HepG2 (cell line): ENCODE measurements around the gene PDE3B. TPM values are rescaled to one million over a fixed set of nuclear protein-coding genes. Genes with fewer than 3 reads are reported as not detected.

Source experiments
- ELK4 ChIP-seq: sonication (generic); formaldehyde crosslinking; IDR thresholded peaks from 2 replicates; pipeline ENCODE4 v1.9.0; 2021; ENCODE audit warnings: missing genetic modification reagents, borderline replicate concordance
- GATAD2A ChIP-seq: IDR thresholded peaks from 2 replicates; pipeline ENCODE4 v1.6.1; 2016
- HNF4G ChIP-seq, 2 experiments: sonication (generic) in 1 of 2; formaldehyde crosslinking in 1 of 2; IDR thresholded peaks; 2 replicates each; pipeline versions ENCODE4 v1.4.0 to v1.6.1; 2011 to 2020; ENCODE audit warnings: borderline replicate concordance in 2 of 2, low read depth in 2 of 2, mild to moderate bottlenecking in 2 of 2, low read length in 1 of 2, missing genetic modification reagents in 1 of 2, moderate library complexity in 1 of 2
- MIER3 ChIP-seq: IDR thresholded peaks from 2 replicates; pipeline ENCODE4 v1.6.1; 2016; ENCODE audit warnings: missing compliant biosample characterization, borderline replicate concordance
- MYPOP ChIP-seq: sonication (generic); formaldehyde crosslinking; IDR thresholded peaks from 2 replicates; pipeline ENCODE4 v1.8.1; 2023; ENCODE audit warnings: mild to moderate bottlenecking, moderate library complexity, missing genetic modification reagents
- NFYC ChIP-seq: IDR thresholded peaks from 2 replicates; pipeline ENCODE4 v1.6.1; 2016; ENCODE audit warnings: missing genetic modification reagents, missing compliant biosample characterization
- ZNF512B ChIP-seq: sonication (generic); formaldehyde crosslinking; IDR thresholded peaks from 2 replicates; pipeline ENCODE4 v1.5.1; 2020; ENCODE audit warnings: missing genetic modification reagents, mild to moderate bottlenecking, borderline replicate concordance
- ZSCAN31 ChIP-seq: sonication (generic); formaldehyde crosslinking; IDR thresholded peaks from 2 replicates; pipeline ENCODE4 v1.5.0; 2020; ENCODE audit warnings: low read depth, mild to moderate bottlenecking, missing genetic modification reagents
- polyA plus RNA-seq, 8 experiments: library from polyadenylated mRNA; depleted of rRNA in 3 of 8; stranded (reverse) in 7 of 8; unstranded in 1 of 8; fragments of >200 nt; fragmentation: Illumina TruSeq in 4 of 8; extraction: Trizol in 4 of 8; gene quantifications; 2 replicates each; pipeline versions ENCODE4 v1.2.1 to v1.2.3, GENCODE V29; 2011 to 2016; ENCODE audit warnings: low read depth in 4 of 8, missing spikeins in 1 of 8, mixed read lengths in 1 of 8; ENCODE audit not compliant: insufficient read depth in 1 of 8
- total RNA-seq, 5 experiments: library from RNA; depleted of rRNA; stranded (reverse); fragments of >200 nt; fragmentation: Illumina TruSeq; extraction: Trizol; gene quantifications; 2 replicates each; pipeline ENCODE4 v1.2.3, GENCODE V29; 2016; ENCODE audit warnings: low read depth in 1 of 5
- TF ChIP-seq, protein P1 (sequence below): sonication (generic); formaldehyde crosslinking; IDR thresholded peaks from 2 replicates; pipeline ENCODE4 v1.5.1; 2020; ENCODE audit warnings: mild to moderate bottlenecking, missing genetic modification reagents, moderate library complexity

Gene PDE3B
- total and polyA plus RNA-seq, 2 of the 13 experiments (the other 11 are each of a cell fraction or from before 2014, with no cell fraction given), result 14.1 to 26.5 TPM

DNA sequence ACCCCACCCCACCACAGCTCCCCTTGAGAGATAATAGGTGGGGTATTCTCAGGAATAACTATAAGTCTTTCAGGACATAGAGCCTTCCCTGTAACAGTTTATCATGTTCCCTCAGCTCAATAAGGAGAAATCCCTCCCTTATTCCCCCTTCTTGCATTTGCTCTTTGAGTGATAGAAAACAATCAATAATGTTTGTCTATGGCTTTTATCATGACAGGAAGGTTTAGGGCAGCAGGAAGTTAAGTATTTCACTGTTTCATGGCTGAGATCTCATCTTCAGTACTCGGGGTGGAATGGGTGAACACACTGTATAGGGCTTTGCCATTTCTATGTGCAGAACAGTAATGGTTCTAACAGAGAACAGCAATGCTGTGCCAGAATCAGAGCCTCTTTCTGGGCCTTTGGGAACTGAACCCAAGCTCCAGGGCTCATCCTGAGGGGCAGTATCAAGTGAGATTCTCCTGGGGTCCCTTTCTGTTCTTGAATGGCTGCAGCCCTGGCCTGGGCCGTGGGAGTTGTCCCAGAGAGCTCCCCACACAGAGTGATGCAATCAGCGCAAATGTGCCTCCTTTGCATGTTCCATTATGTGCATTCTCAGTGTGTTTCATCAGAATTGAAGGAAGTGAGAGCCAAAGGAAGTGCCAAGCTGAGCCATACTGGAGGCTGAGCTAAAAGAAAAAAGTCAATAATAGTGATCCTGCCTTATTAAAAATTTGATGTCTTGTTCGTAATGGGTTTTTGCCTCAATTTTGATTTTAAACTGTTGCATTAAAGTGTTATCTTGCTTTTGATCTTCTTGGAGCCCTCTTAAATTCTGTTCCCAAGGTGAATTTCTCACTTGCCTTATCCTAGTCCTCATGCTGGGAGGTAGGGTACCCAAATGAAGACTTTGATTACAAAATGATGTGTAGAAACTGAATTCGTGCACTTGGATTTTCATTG is 251.3 kb downstream of the PDE3B start (continued):
- TF ChIP-seq ELK4 (CRISPR knock-in tag), result no peak
- TF ChIP-seq ZNF512B (CRISPR knock-in tag), result no peak
- TF ChIP-seq HNF4G (IDR thresholded peaks at IDR 0.05; ENCODE audit: borderline replicate concordance, low read depth, low read length), result no peak
- TF ChIP-seq HNF4G (CRISPR knock-in tag; IDR thresholded peaks at IDR 0.05; ENCODE audit: borderline replicate concordance, low read depth), result no peak
- TF ChIP-seq ZSCAN31 (CRISPR knock-in tag), result no peak
- TF ChIP-seq, protein P1, sequence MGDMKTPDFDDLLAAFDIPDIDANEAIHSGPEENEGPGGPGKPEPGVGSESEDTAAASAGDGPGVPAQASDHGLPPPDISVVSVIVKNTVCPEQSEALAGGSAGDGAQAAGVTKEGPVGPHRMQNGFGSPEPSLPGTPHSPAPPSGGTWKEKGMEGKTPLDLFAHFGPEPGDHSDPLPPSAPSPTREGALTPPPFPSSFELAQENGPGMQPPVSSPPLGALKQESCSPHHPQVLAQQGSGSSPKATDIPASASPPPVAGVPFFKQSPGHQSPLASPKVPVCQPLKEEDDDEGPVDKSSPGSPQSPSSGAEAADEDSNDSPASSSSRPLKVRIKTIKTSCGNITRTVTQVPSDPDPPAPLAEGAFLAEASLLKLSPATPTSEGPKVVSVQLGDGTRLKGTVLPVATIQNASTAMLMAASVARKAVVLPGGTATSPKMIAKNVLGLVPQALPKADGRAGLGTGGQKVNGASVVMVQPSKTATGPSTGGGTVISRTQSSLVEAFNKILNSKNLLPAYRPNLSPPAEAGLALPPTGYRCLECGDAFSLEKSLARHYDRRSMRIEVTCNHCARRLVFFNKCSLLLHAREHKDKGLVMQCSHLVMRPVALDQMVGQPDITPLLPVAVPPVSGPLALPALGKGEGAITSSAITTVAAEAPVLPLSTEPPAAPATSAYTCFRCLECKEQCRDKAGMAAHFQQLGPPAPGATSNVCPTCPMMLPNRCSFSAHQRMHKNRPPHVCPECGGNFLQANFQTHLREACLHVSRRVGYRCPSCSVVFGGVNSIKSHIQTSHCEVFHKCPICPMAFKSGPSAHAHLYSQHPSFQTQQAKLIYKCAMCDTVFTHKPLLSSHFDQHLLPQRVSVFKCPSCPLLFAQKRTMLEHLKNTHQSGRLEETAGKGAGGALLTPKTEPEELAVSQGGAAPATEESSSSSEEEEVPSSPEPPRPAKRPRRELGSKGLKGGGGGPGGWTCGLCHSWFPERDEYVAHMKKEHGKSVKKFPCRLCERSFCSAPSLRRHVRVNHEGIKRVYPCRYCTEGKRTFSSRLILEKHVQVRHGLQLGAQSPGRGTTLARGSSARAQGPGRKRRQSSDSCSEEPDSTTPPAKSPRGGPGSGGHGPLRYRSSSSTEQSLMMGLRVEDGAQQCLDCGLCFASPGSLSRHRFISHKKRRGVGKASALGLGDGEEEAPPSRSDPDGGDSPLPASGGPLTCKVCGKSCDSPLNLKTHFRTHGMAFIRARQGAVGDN (CRISPR knock-in tag), result no peak
- TF ChIP-seq NFYC (CRISPR knock-in tag), result no peak
- TF ChIP-seq GATAD2A, result 0 out of 2 replicates have a peak, but pooled peaks have one; percentile 17
- no peak for TF ChIP-seq MIER3 (CRISPR knock-in tag)
- no peak for TF ChIP-seq MYPOP (CRISPR knock-in tag)
